HG02981 (cell line): ENCODE results near the gene VTA1.
"Not testable (repeated sequence)": the region's sequence is repeated elsewhere in the genome, so short reads cannot be mapped to it uniquely, and the experiment has no call there.

Experiments used
- ATAC-seq: cut with Tn5 transposase; IDR thresholded peaks from one replicate; pipeline ENCODE4 v1.9.1; 2021; ENCODE audit warnings: mild to moderate bottlenecking, moderate library complexity; ENCODE audit not compliant: unreplicated experiment

VTA1 gene

GRCh38 chr6:142146828-142147662, at the start of gene VTA1, which contains the start of gene NMBR:
TSS of gene VTA1 (plus strand) at chr6:142147263. CDS start at chr6:142147288, 25 bp downstream.
TSS of gene NMBR (minus strand) at chr6:142147122. CDS start at chr6:142088658, 58,464 bp downstream.
- peak; percentile 99 for ATAC-seq

DNA sequence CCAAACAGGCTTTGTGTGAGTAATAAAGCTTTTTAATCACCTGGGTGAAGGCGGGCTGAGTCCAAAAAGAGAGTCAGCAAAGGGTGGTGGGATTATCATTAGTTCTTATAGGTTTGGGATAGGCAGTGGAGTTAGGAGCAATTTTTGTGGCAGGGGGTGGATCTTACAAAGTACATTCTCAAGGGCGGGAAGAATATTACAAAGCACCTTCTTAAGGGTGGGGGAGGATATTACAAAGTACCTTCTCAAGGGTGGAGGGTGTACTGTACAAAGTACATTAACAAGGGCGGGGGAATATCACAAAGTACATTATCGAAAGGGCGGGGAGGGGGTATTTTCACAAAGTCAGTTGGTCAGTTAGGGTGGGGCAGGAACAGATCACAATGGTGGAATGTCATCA, 42.2 kb upstream of the VTA1 start:
- ATAC-seq = not testable (repeated sequence)

- not testable (repeated sequence) for ATAC-seq
These were observed 36.2 kb upstream of the VTA1 start for GRCh38 chr6:142110820-142111219.

DNA sequence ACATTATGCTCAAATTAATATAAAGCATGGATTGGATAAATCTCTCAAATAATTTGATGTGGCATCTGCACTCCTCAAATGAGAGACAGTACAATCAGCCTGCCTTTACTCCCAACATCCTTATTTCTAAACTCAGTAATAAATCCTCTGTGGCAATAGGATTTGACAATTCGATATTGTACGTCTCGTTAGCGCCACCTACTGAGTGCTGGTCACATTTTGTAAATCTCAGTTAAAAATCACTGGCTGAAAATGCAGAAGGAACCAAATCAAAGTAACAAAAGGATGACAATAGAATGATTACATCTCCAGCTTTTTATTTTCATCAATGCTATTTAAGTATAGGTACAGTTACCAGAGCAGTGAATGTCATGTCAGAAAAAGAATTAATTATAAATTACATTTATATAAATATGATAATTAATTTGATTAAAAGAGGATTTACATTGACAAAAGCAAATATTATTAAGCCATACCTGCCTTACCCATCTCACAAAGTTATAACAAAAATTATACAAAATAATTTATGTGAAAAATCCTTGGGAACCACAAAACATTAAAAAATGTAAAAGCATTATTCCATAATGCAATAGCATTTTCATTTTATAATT, 34.5 kb upstream of the VTA1 start:
- ATAC-seq = peak; percentile 59

GRCh38 chr6:142117366-142117765, 29.7 kb upstream of the VTA1 start:
- no peak for ATAC-seq

GRCh38 chr6:142118328-142118727, 28.7 kb upstream of the VTA1 start:
- no peak for ATAC-seq

DNA sequence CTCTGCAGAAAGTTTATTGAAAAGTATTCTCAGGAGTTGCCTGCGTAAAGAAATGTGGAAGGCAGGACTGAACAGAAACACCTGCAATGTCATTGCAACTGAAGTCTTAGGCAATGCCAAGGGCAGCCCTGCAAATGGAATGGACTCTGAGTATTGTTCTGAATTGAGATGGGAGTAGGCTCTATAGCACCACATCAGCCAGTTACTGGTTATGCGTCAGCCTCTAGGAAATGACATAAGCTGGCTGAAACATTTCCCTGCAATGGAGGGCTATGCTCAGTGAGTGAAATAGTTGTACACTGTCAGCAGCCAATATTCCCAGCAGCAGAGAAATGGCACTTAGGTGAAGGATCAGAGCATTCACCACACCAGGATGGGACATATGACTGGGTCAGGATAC, 28.1 kb upstream of the VTA1 start:
- no peak for ATAC-seq

DNA sequence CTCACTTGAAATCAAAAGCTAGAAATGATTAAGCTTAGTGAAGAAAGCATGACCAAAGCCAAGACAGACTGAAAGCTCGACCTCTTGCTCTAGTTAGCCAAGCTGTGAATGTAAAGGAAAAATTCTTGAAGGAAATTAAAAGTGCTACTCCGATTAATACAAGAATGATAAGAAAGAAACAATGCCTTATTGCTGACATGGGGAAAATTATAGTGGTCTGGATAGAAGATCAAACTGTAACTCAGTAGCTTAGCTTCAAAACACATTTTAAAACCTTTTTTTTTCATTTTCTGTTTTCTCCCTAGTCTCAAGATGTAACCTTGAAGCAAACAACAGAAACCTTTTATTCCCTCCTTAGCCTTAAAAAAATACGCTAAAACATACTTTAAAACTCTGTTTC, 25.7 kb upstream of the VTA1 start:
- ATAC-seq = no peak

DNA sequence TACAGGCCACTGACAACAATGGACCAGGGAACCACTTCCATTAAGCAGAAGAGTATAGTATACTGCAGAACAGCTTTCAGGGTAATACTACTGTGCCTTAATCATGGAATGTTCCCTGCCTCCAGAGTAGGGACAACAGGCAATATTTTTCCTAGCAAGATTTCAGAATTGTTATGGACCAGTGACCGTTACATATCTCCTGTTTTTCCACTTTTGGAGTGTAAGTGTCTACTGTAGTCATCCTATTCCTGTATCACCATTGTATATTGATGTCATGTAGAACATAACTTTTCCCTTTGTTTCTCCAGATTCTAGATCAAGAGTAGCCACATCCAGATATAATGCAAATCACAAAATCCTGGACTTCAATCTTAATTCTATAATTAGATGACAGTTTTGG, 16.2 kb upstream of the VTA1 start:
- ATAC-seq = no peak

DNA sequence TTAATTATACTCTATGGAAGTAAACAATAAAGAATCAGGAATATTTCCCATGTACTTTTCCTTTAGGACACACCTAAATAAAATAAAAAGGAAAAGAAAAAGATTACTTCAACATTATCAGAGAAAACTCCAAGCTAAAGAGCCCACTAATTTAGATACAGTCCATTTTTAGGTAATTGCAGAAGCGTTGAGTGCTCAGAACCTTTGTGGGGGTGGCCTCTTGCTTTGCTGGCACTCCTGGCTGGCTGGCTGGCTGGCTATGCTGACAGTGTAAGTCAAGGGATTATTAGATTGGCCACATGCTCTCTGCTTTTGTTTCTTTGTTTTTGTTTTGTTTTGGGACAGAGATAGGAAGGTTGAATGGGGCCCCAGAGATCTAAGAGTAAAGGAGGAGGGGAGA, 14.4 kb upstream of the VTA1 start, which contains the start of gene GJE1:
TSS of gene GJE1 (plus strand) at position 301 of the 400 bp plus-strand sequence. CDS start 234 bp downstream, outside the sequence.
- ATAC-seq = no peak

GRCh38 chr6:142138876-142139275, 8.2 kb upstream of the VTA1 start:
- no peak for ATAC-seq

DNA sequence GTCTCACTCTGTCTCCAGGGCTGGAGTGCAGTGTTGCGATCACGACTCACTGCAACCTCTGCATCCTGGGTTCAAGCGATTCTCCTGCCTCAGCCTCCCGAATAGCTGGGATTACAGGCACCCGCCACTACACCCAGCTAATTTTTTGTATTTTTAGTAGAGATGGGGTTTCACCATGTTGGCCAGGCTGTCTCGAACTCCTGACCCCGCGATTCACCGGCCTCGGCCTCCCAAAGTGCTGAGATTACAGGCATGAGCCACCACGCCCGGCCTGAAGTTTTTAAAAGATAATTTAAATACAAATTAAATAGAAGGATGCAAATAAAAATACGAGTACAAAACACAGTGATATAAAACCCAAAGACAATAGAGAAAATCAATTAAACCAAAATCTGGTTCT, 5.5 kb upstream of the VTA1 start:
- ATAC-seq = not testable (repeated sequence)

DNA sequence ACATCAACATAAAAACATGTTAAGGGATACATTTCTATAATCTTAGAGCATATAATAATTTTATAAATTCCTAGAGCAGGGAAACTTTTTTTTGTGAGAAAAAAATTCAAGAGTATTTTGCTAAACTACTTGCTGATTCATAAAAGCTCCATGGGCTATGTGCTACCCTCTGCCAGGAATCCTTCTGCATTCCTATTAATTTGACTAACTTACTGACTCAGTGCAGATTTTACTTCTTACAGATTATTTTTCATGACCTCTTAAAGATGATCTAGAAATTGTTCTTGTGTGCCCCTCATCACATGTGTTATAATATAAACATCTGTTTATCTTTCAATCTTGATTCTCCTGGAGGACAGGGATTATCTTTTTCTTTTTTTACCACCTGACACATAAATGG, 5.7 kb downstream of the VTA1 start:
- no peak for ATAC-seq

- no peak for ATAC-seq
These were observed 6.1 kb downstream of the VTA1 start for GRCh38 chr6:142153196-142153595.

DNA sequence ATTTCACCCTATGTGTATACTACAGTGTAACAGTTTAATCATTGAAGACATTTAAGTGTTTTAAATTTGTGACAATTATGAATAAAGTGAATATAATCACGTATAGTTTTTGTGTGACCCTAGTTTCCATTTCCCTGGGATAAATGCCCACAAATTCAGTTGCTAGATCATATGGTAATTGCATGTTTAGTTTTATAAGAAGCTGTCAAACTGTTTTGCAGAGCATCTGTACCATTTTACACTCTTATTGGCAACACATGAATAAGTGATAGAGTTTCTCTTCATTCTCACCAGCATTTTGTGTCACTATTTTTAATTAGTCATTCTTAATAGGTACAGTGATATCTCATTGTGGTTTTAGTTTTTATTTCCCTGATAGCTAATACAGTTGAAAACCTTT, 7.3 kb downstream of the VTA1 start:
- no peak for ATAC-seq

DNA sequence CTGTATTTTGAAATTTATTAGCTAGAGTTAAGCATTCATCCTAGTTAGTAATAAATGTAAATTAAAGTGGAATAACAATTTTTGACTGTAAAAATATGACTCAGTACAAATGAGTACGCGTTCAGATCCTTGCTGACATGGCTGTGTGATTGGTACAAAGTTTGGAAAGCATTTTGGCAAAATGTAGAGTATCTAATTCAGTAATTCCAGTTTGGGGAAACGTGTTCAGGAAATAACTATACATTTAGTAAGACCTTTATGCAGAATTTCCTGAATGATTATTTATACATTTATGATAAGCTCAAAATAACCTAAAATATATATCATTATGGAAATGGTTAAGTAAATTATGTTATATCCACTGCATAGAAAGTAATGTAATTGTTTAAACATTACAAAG, 8.0 kb downstream of the VTA1 start:
- ATAC-seq = no peak

GRCh38 chr6:142155895-142156757, 9.1 kb downstream of the VTA1 start:
- peak; percentile 80 for ATAC-seq

GRCh38 chr6:142156758-142157068, 9.7 kb downstream of the VTA1 start:
- ATAC-seq = not testable (repeated sequence)

DNA sequence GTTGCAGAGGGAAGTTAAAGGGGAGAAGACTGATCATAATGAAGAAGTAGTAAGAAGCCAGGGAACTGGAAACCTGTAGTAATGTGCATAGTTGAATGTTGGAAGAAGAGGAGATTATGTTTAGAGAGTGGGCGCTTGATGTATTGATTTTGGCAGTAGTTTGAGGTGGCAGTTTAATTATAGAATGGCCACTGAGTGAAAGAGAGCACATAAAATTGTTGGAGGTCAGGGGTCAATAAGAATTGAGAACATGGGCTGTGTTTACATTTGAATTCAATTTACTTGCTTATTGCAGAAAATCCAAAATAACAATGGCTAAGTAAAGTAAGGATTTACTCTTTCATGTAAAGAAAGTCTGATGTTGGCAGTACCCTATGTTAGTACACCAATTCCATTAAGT, 15.7 kb downstream of the VTA1 start:
- no peak for ATAC-seq

GRCh38 chr6:142165227-142165626, 18.2 kb downstream of the VTA1 start:
- ATAC-seq = no peak

DNA sequence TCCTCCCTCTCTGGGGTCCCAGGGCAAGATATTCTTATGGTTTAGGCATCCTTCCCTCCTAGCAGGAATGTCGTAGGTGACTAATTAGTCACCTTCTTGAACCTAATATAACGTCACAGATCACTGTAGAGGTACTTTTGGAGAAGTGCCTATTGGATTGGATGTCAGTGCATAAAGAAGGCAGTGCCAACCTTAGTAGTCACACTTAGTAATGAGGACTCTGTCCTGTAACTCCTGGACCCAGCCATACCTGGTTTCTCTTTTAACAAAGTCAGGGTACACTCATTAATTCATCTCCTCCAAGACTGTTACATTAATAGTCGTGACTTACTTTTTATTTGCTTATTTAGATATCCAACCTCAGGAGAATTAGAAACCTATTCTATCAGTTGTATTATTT, 20.0 kb downstream of the VTA1 start:
- no peak for ATAC-seq
